Lower leg skin (tissue), 3 donors: ENCODE measurements around the gene STK35.

ENCODE experiments used
- CTCF ChIP-seq, 3 donors: fragments of 450-650 bp; IDR thresholded peaks; one replicate each; pipeline ENCODE4 v1.5.1; 2016; ENCODE audit warnings: antibody characterized with exemption in 3 of 3, mild to moderate bottlenecking in 3 of 3, moderate library complexity in 2 of 3
- POLR2A ChIP-seq, 2 donors: fragments of 450-650 bp; IDR thresholded peaks; one replicate each; pipeline ENCODE4 v1.6.1; 2016 to 2017; ENCODE audit warnings: antibody characterized with exemption in 2 of 2, mild to moderate bottlenecking in 1 of 2, moderate library complexity in 1 of 2

- TF ChIP-seq POLR2A (IDR thresholded peaks at IDR 0.05) (no peak), CTCF (IDR thresholded peaks at IDR 0.05) (no peak)
Observed at GRCh38 chr20:2163757-2164156, 62.1 kb downstream of the STK35 start.
